PC-3 (cell line): Measurements from ENCODE around the gene EAF1. TPM values are rescaled to one million over a fixed set of nuclear protein-coding genes. Genes with fewer than 3 reads are reported as not detected.

Source experiments
- ATAC-seq: fragments of 200-7000 bp; cut with Tn5 transposase; 2 replicates; pipeline ENCODE4 v1.9.1; 2020; ENCODE audit warnings: mild to moderate bottlenecking, moderate library complexity
- BruUV-seq: library from RNA; stranded (reverse); fragments of 400-500 nt; replicated peaks from 2 replicates; lab custom pipeline; 2021; lab: Mats Ljungman, UMichigan
- CTCF ChIA-PET: fragments of 300-600 bp; sonication (Branson Sonifier 250); formaldehyde crosslinking; loops from one replicate; lab custom pipeline; 2022; ENCODE audit warnings: antibody characterized with exemption; lab: Charles Lee
- POLR2A ChIA-PET: fragments of 300-600 bp; sonication (Branson Sonifier 250); formaldehyde crosslinking; loops from one replicate; lab custom pipeline; 2022; ENCODE audit warnings: antibody characterized with exemption; ENCODE audit not compliant: unreplicated experiment; lab: Charles Lee
- DNase-seq: peaks from one replicate; pipeline ENCODE4 v3.0.0-alpha.2; 2015
- H2AFZ ChIP-seq: fragments of 300-600 bp; sonication (generic); 2 replicates; pipeline ENCODE4 v1.6.0; 2016; ENCODE audit warnings: antibody characterized with exemption, low read length
- H3F3A ChIP-seq: fragments of 300-600 bp; sonication (generic); one replicate; pipeline ENCODE4 v1.6.0; 2017; ENCODE audit warnings: antibody characterized with exemption, low read length, control low read depth, mild to moderate bottlenecking; ENCODE audit not compliant: unreplicated experiment
- H3K27ac ChIP-seq: fragments of 300-600 bp; sonication (generic); 2 replicates; pipeline ENCODE4 v1.5.1; 2016; ENCODE audit warnings: mild to moderate bottlenecking, low read length
- H3K27me3 ChIP-seq: fragments of 300-600 bp; sonication (generic); 2 replicates; pipeline ENCODE4 v1.6.1; 2016; ENCODE audit warnings: low read length, mixed read lengths
- H3K36me3 ChIP-seq: fragments of 300-600 bp; sonication (generic); 2 replicates; pipeline ENCODE4 v1.6.1; 2016; ENCODE audit warnings: low read depth, mixed run types, low read length, mixed read lengths
- H3K4me1 ChIP-seq: fragments of 300-600 bp; sonication (generic); 2 replicates; pipeline ENCODE4 v1.5.1; 2016; ENCODE audit warnings: low read length; ENCODE audit not compliant: insufficient read depth
- H3K4me2 ChIP-seq: fragments of 300-600 bp; sonication (generic); 2 replicates; pipeline ENCODE4 v1.6.0; 2016; ENCODE audit warnings: low read length
- H3K4me3 ChIP-seq: fragments of 300-600 bp; sonication (generic); 2 replicates; pipeline ENCODE4 v1.5.1; 2016; ENCODE audit warnings: mild to moderate bottlenecking, low read length, mixed read lengths
- H3K79me2 ChIP-seq: fragments of 300-600 bp; sonication (generic); 2 replicates; pipeline ENCODE4 v1.6.1; 2017; ENCODE audit warnings: low read length, mixed read lengths
- H3K9ac ChIP-seq: fragments of 300-600 bp; sonication (generic); 2 replicates; pipeline ENCODE4 v1.6.0; 2016; ENCODE audit warnings: mild to moderate bottlenecking, low read length
- H3K9me2 ChIP-seq: fragments of 300-600 bp; sonication (generic); replicated peaks from 2 replicates; pipeline ENCODE4 v1.6.1; 2016; ENCODE audit warnings: mixed run types, low read length, mixed read lengths
- H3K9me3 ChIP-seq: fragments of 300-600 bp; sonication (generic); 2 replicates; pipeline ENCODE4 v1.6.1; 2016; ENCODE audit warnings: low read length, mixed read lengths
- H4K20me1 ChIP-seq: fragments of 300-600 bp; sonication (generic); 2 replicates; pipeline ENCODE4 v1.6.1; 2016; ENCODE audit warnings: low read length, mixed read lengths
- EZH2 ChIP-seq: fragments of 300-600 bp; sonication (generic); IDR thresholded peaks from one replicate; pipeline ENCODE4 v1.6.1; 2017; ENCODE audit warnings: antibody characterized with exemption, mild to moderate bottlenecking, low read length; ENCODE audit not compliant: unreplicated experiment
- EZH2phosphoT487 ChIP-seq: fragments of 300-600 bp; sonication (generic); IDR thresholded peaks from 2 replicates; pipeline ENCODE4 v1.6.1; 2018; ENCODE audit warnings: mild to moderate bottlenecking, antibody characterized with exemption, low read length, borderline replicate concordance
- intact Hi-C: fragments of 100-400 bp; cut with micrococcal nuclease; formaldehyde crosslinking; loops from 2 replicates; pipeline ENCODE4 v1.9.0; 2023
- total RNA-seq: library from RNA; depleted of rRNA; stranded (reverse); fragments of >200 nt; gene quantifications from 2 replicates; pipeline ENCODE4 v1.2.3, GENCODE V29; 2014
- TF ChIP-seq, protein P1 (sequence below): fragments of 300-600 bp; sonication (generic); conservative IDR thresholded peaks from 2 replicates; pipeline ENCODE4 v1.5.1; 2017; ENCODE audit warnings: antibody characterized with exemption, low read depth, mild to moderate bottlenecking, low read length

Gene EAF1
- total RNA-seq, 1 experiment from 2014 or later = 35.3 TPM

DNA sequence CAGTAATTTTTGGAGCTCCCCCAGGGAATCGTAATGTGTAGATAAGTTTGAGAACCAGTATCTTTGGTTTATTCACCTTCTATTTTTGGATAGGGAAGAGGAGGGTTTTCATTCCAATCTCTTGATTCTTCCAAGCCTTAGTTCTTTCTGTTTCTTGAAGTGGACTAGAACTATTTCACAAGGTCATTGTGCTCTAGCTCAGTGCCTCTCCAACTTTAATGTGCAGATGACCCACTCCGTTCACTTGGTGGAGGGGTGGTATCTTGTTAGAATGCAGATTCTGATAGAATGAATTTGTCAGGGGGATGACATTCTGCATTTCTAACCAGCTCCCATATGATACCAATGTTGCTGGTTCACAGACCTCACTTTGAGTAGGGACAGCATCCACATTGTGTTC lies 58.6 kb downstream of the EAF1 start:
- H3K9me3 ChIP-seq = no peaks in the 10 kb centered on the region
- no peak overlapping the region for H3K4me2 ChIP-seq
- no peaks in the 10 kb centered on the region for H3K4me1 ChIP-seq
- H3K9ac ChIP-seq = no peak overlapping the region
- no peak overlapping the region for H3K4me3 ChIP-seq
- H3K27ac ChIP-seq = no peak overlapping the region
- no peaks in the 10 kb centered on the region for H3K9me2 ChIP-seq
- no peaks in the 10 kb centered on the region for H3K36me3 ChIP-seq
- intact Hi-C loops = no loop called here
- no peak for ATAC-seq
- CTCF ChIA-PET = no interaction called here
- H3K27me3 ChIP-seq = no peaks in the 10 kb centered on the region
- H4K20me1 ChIP-seq = no peaks in the 10 kb centered on the region
- H3K79me2 ChIP-seq = no peaks in the 10 kb centered on the region
- DNase-seq = no peak
- POLR2A ChIA-PET = no interaction called here
- no peaks in the 10 kb centered on the region for H3F3A ChIP-seq
- BruUV-seq = no TSS peak
- TF ChIP-seq, protein P1, sequence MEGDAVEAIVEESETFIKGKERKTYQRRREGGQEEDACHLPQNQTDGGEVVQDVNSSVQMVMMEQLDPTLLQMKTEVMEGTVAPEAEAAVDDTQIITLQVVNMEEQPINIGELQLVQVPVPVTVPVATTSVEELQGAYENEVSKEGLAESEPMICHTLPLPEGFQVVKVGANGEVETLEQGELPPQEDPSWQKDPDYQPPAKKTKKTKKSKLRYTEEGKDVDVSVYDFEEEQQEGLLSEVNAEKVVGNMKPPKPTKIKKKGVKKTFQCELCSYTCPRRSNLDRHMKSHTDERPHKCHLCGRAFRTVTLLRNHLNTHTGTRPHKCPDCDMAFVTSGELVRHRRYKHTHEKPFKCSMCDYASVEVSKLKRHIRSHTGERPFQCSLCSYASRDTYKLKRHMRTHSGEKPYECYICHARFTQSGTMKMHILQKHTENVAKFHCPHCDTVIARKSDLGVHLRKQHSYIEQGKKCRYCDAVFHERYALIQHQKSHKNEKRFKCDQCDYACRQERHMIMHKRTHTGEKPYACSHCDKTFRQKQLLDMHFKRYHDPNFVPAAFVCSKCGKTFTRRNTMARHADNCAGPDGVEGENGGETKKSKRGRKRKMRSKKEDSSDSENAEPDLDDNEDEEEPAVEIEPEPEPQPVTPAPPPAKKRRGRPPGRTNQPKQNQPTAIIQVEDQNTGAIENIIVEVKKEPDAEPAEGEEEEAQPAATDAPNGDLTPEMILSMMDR = no peak
- no peak for TF ChIP-seq EZH2phosphoT487
- TF ChIP-seq EZH2 = no peak
- no peak overlapping the region for H2AFZ ChIP-seq

GRCh38 chr3:15486979-15487378 lies 59.6 kb downstream of the EAF1 start:
- TF ChIP-seq EZH2 (no peak), EZH2phosphoT487 (no peak)
- TF ChIP-seq, protein P1 = no peak
- ATAC-seq = no peak
- H3K4me3 ChIP-seq = no peak overlapping the region
- no peaks in the 10 kb centered on the region for H3K9me2 ChIP-seq
- ChIA-PET POLR2A (no interaction called here), CTCF (no interaction called here)
- no peaks in the 10 kb centered on the region for H3K79me2 ChIP-seq
- BruUV-seq = no TSS peak
- no peak overlapping the region for H3K9ac ChIP-seq
- H2AFZ ChIP-seq = no peak overlapping the region
- no peaks in the 10 kb centered on the region for H3K36me3 ChIP-seq
- DNase-seq = no peak
- no peaks in the 10 kb centered on the region for H3K4me1 ChIP-seq
- H3K4me2 ChIP-seq = no peak overlapping the region
- H3F3A ChIP-seq = no peaks in the 10 kb centered on the region
- H3K9me3 ChIP-seq = no peaks in the 10 kb centered on the region
- intact Hi-C loops = no loop called here
- no peak overlapping the region for H3K27ac ChIP-seq
- H4K20me1 ChIP-seq = no peaks in the 10 kb centered on the region
- H3K27me3 ChIP-seq = no peaks in the 10 kb centered on the region

- Histone ChIP-seq H3K9ac (no peak overlapping the region), H2AFZ (no peak overlapping the region)
- CTCF ChIA-PET = no interaction called here
Measured at GRCh38 chr3:15488002-15488401, 60.6 kb downstream of the EAF1 start.

More at GRCh38 chr3:15488002-15488401, 60.6 kb downstream of the EAF1 start:
- H3K27me3 ChIP-seq = no peaks in the 10 kb centered on the region
- ATAC-seq = no peak
- no peaks in the 10 kb centered on the region for H3K36me3 ChIP-seq
- H3K4me2 ChIP-seq = no peak overlapping the region
- DNase-seq = no peak
- TF ChIP-seq, protein P1 = no peak
- TF ChIP-seq EZH2phosphoT487 (no peak), EZH2 (no peak)
- no peaks in the 10 kb centered on the region for H3K9me3 ChIP-seq
- H3K4me1 ChIP-seq = no peaks in the 10 kb centered on the region
- no peaks in the 10 kb centered on the region for H4K20me1 ChIP-seq
- H3K27ac ChIP-seq = no peak overlapping the region
- intact Hi-C loops = no loop called here
- H3K9me2 ChIP-seq = no peaks in the 10 kb centered on the region
- BruUV-seq = no TSS peak
- H3F3A ChIP-seq = no peaks in the 10 kb centered on the region
- no peak overlapping the region for H3K4me3 ChIP-seq
- POLR2A ChIA-PET = interaction anchor here (0.6 kb wide), 1 partner anchor 335 kb away, joined by 3 read pairs; no protein-coding TSS in a partner anchor
- no peaks in the 10 kb centered on the region for H3K79me2 ChIP-seq
